ENCODE results near the gene SLC22A8. TPM values are rescaled to one million over a fixed set of nuclear protein-coding genes. Genes with fewer than 3 reads are reported as not detected.

SLC22A8 gene
- total and polyA plus RNA-seq, 2 experiments from 2014 or later = not detected

DNA sequence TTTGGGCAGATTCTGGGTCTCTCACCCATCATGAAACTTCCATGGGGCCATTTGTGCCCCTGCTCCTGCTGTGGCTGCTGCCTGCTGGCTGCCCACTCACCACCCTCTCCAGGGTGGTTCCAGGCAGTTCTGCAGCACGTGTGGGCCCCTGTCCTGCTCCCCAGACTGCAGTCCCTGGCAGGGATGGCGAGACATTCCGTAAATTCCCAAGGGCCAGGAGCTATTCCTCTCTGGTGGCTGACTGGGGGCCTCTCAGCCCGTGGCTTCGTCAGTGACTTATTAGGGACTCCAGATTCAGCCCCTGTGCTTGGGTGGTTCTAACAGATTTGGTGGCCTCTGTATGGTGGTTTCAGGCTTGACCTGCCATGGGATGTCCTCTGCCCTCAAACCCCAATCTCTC lies 3.9 kb upstream of the SLC22A8 start:
- H3F3A ChIP-seq (ENCODE audit: insufficient read depth) = no peaks in the 10 kb centered on the region
- no peaks in the 10 kb centered on the region for H3K79me2 ChIP-seq (ENCODE audit: insufficient read depth)
- H3K9ac ChIP-seq = no peak overlapping the region
- peaks cover 7% of the 10 kb centered on the region; the same call in 1 of the 2 replicates for H3K27me3 ChIP-seq (replicated peaks; ENCODE audit: insufficient read depth)
- no peak for DNase-seq
- 58 to 65% methylated on average over 5 of the region's 5 CpGs for WGBS, 2 experiments (ENCODE audit: low coverage in 1 of 2, low lambda C conversion rate in 2 of 2, missing lambda C conversion rate in 2 of 2)
- H3K9me2 ChIP-seq (ENCODE audit: insufficient read depth) = no peaks in the 10 kb centered on the region
- H3K4me3 ChIP-seq = no peak overlapping the region
- no peak overlapping the region for H3K4me2 ChIP-seq (ENCODE audit: unreplicated experiment)
- in situ Hi-C loops (cut with MboI) = loop anchor here (5.0 kb wide), 1 partner anchor 112 kb away; no protein-coding TSS in a partner anchor
- no peaks in the 10 kb centered on the region for H3K36me3 ChIP-seq (ENCODE audit: low read depth)
- no peaks in the 10 kb centered on the region for H3K4me1 ChIP-seq (ENCODE audit: insufficient read depth)
- H3K9me3 ChIP-seq (ENCODE audit: low read depth) = no peaks in the 10 kb centered on the region
- H3K27ac ChIP-seq = no peak overlapping the region
- no peak overlapping the region for H2AFZ ChIP-seq
- TF ChIP-seq EZH2phosphoT487 (IDR thresholded peaks at IDR 0.05; ENCODE audit: insufficient read depth, low read depth) = no peak
- no peak for TF ChIP-seq EZH2 (IDR thresholded peaks at IDR 0.05; ENCODE audit: insufficient read depth, poor library complexity, severe bottlenecking)
- H4K20me1 ChIP-seq (ENCODE audit: insufficient read depth) = no peaks in the 10 kb centered on the region

- Histone ChIP-seq H3K9me2 (ENCODE audit: insufficient read depth) (no peaks in the 10 kb centered on the region), H3K9me3 (ENCODE audit: low read depth) (no peaks in the 10 kb centered on the region), H3F3A (ENCODE audit: insufficient read depth) (no peaks in the 10 kb centered on the region), H3K36me3 (ENCODE audit: low read depth) (no peaks in the 10 kb centered on the region), H3K27ac (no peak overlapping the region), H3K4me1 (ENCODE audit: insufficient read depth) (no peaks in the 10 kb centered on the region), H3K9ac (no peak overlapping the region), H4K20me1 (ENCODE audit: insufficient read depth) (no peaks in the 10 kb centered on the region), H3K4me3 (no peak overlapping the region), H2AFZ (no peak overlapping the region), H3K27me3 (replicated peaks; ENCODE audit: insufficient read depth) (peaks cover 7% of the 10 kb centered on the region; the same call in 1 of the 2 replicates), H3K79me2 (ENCODE audit: insufficient read depth) (no peaks in the 10 kb centered on the region), H3K4me2 (ENCODE audit: unreplicated experiment) (no peak overlapping the region)
- WGBS, 2 experiments (ENCODE audit: low coverage in 1 of 2, low lambda C conversion rate in 2 of 2, missing lambda C conversion rate in 2 of 2) = 23 to 25% methylated on average over 8 of the region's 8 CpGs
- in situ Hi-C loops (cut with MboI) = loop anchor here (5.0 kb wide), 1 partner anchor 110 kb away; no protein-coding TSS in a partner anchor
- no peak for DNase-seq
- TF ChIP-seq EZH2 (IDR thresholded peaks at IDR 0.05; ENCODE audit: insufficient read depth, poor library complexity, severe bottlenecking) (no peak), EZH2phosphoT487 (IDR thresholded peaks at IDR 0.05; ENCODE audit: insufficient read depth, low read depth) (no peak)
Measured at GRCh38 chr11:63017306-63017974, 1.8 kb upstream of the SLC22A8 start.

- in situ Hi-C loops (cut with MboI) = loop anchor here (5.0 kb wide), 1 partner anchor 107 kb away; no protein-coding TSS in a partner anchor
- H3K9me2 ChIP-seq (ENCODE audit: insufficient read depth) = no peaks in the 10 kb centered on the region
- WGBS, 2 experiments (ENCODE audit: low coverage in 1 of 2, low lambda C conversion rate in 2 of 2, missing lambda C conversion rate in 2 of 2) = 49 to 57% methylated on average over 12 to 13 of the region's 13 CpGs
Measured at GRCh38 chr11:63014408-63015055, 1.1 kb downstream of the SLC22A8 start.

DNA sequence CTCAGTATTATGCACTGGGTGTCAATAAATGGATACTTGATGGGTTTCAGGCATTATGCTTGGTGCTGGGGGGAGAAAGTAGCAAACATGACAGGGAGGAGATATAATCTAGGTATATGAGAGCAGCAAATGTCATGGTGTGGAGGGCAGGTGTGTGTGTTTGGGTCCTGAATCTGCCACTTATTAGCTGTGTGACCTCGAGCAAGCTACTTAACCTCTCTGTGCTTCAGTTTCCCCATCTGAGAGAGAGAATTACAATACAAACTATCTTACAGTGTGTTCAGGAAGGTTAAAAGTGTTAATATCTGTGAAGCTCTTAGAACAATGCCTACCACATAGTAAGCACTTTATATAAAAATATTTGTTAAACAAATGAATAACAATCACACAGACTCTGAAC lies 2.8 kb downstream of the SLC22A8 start:
- no peaks in the 10 kb centered on the region for H4K20me1 ChIP-seq (ENCODE audit: insufficient read depth)
- H3K4me2 ChIP-seq (ENCODE audit: unreplicated experiment) = no peak overlapping the region
- WGBS, 2 experiments (ENCODE audit: low coverage in 1 of 2, low lambda C conversion rate in 2 of 2, missing lambda C conversion rate in 2 of 2) = 27 to 47% methylated on average over 1 of the region's 1 CpG
- no peaks in the 10 kb centered on the region for H3K9me2 ChIP-seq (ENCODE audit: insufficient read depth)
- H3F3A ChIP-seq (ENCODE audit: insufficient read depth) = no peaks in the 10 kb centered on the region
- no peaks in the 10 kb centered on the region for H3K36me3 ChIP-seq (ENCODE audit: low read depth)
- no peak overlapping the region for H2AFZ ChIP-seq
- no peaks in the 10 kb centered on the region for H3K79me2 ChIP-seq (ENCODE audit: insufficient read depth)
- no peak overlapping the region for H3K4me3 ChIP-seq
- H3K4me1 ChIP-seq (ENCODE audit: insufficient read depth) = no peaks in the 10 kb centered on the region
- peaks cover 2% of the 10 kb centered on the region; the same call in 1 of the 2 replicates for H3K27me3 ChIP-seq (replicated peaks; ENCODE audit: insufficient read depth)
- H3K27ac ChIP-seq = no peak overlapping the region
- in situ Hi-C loops (cut with MboI) = no loop called here
- DNase-seq = no peak
- no peak for TF ChIP-seq EZH2 (IDR thresholded peaks at IDR 0.05; ENCODE audit: insufficient read depth, poor library complexity, severe bottlenecking)
- no peak for TF ChIP-seq EZH2phosphoT487 (IDR thresholded peaks at IDR 0.05; ENCODE audit: insufficient read depth, low read depth)
- H3K9ac ChIP-seq = no peak overlapping the region
- H3K9me3 ChIP-seq (ENCODE audit: low read depth) = no peaks in the 10 kb centered on the region

More at GRCh38 chr11:63014408-63015055, 1.1 kb downstream of the SLC22A8 start:
- no peaks in the 10 kb centered on the region for H4K20me1 ChIP-seq (ENCODE audit: insufficient read depth)
- H3K36me3 ChIP-seq (ENCODE audit: low read depth) = no peaks in the 10 kb centered on the region
- TF ChIP-seq EZH2 (IDR thresholded peaks at IDR 0.05; ENCODE audit: insufficient read depth, poor library complexity, severe bottlenecking) = no peak
- TF ChIP-seq EZH2phosphoT487 (IDR thresholded peaks at IDR 0.05; ENCODE audit: insufficient read depth, low read depth) = no peak
- H3K4me3 ChIP-seq = no peak overlapping the region
- H3K79me2 ChIP-seq (ENCODE audit: insufficient read depth) = no peaks in the 10 kb centered on the region
- peaks cover 7% of the 10 kb centered on the region; the same call in 1 of the 2 replicates for H3K27me3 ChIP-seq (replicated peaks; ENCODE audit: insufficient read depth)
- no peak for DNase-seq
- no peak overlapping the region for H3K9ac ChIP-seq
- no peaks in the 10 kb centered on the region for H3F3A ChIP-seq (ENCODE audit: insufficient read depth)
- no peak overlapping the region for H3K27ac ChIP-seq
- no peaks in the 10 kb centered on the region for H3K4me1 ChIP-seq (ENCODE audit: insufficient read depth)
- H3K4me2 ChIP-seq (ENCODE audit: unreplicated experiment) = no peak overlapping the region
- H3K9me3 ChIP-seq (ENCODE audit: low read depth) = no peaks in the 10 kb centered on the region
- no peak overlapping the region for H2AFZ ChIP-seq

Measured in GM23248 (cell line).